Suprapubic skin (tissue), 4 donors: ENCODE results near the gene NT5E. TPM values are rescaled to one million over a fixed set of nuclear protein-coding genes. Genes with fewer than 3 reads are reported as not detected.

Experiments used
- DNase-seq, 2 donors: peaks; one replicate each; pipeline ENCODE4 v3.0.0-alpha.2; 2019; ENCODE audit warnings: low spot score in 2 of 2
- H3K27ac ChIP-seq: fragments of 200-600 bp; sonication (generic); one replicate; pipeline ENCODE4 v1.5.1; 2019
- H3K27me3 ChIP-seq: fragments of 200-600 bp; sonication (generic); one replicate; pipeline ENCODE4 v1.5.1; 2019
- H3K36me3 ChIP-seq: fragments of 200-600 bp; sonication (generic); one replicate; pipeline ENCODE4 v1.5.1; 2019
- H3K4me1 ChIP-seq: fragments of 200-600 bp; sonication (generic); one replicate; pipeline ENCODE4 v1.5.1; 2019
- H3K4me3 ChIP-seq: fragments of 200-600 bp; sonication (generic); one replicate; pipeline ENCODE4 v1.5.1; 2019; ENCODE audit warnings: mild to moderate bottlenecking
- H3K9me3 ChIP-seq: fragments of 200-600 bp; sonication (generic); one replicate; pipeline ENCODE4 v1.5.1; 2019
- EP300 ChIP-seq: sonication (generic); formaldehyde crosslinking; IDR thresholded peaks from one replicate; pipeline ENCODE4 v1.6.1; 2017; ENCODE audit warnings: antibody characterized with exemption
- POLR2A ChIP-seq, 2 donors: fragments of 450-650 bp; IDR thresholded peaks; one replicate each; pipeline ENCODE4 v1.6.1; 2017; ENCODE audit warnings: antibody characterized with exemption in 2 of 2, mild to moderate bottlenecking in 2 of 2, moderate library complexity in 2 of 2
- POLR2AphosphoS5 ChIP-seq, 3 donors: sonication (generic); formaldehyde crosslinking; IDR thresholded peaks; one replicate each; pipeline ENCODE4 v1.6.1; 2017; ENCODE audit warnings: antibody characterized with exemption in 3 of 3
- WGBS: methylation state at CpG from one replicate; pipeline ENCODE4 v1.1.5; 2018; 5-methylcytosine and 5-hydroxymethylcytosine counted together
- total RNA-seq, 4 donors: library from RNA; depleted of rRNA; stranded (reverse); fragments of >200 nt; gene quantifications; one replicate each; pipeline ENCODE4 v1.1.0, GENCODE V29; 2016
- TF ChIP-seq, protein P1 (sequence below), 2 donors: fragments of 200-600 bp in 1 of 2; fragments of 450-650 bp in 1 of 2; sonication (generic) in 1 of 2; IDR thresholded peaks; one replicate each; pipeline ENCODE4 v1.5.1; 2016 to 2019; ENCODE audit warnings: antibody characterized with exemption in 2 of 2, mild to moderate bottlenecking in 1 of 2, moderate library complexity in 1 of 2

NT5E gene
- total RNA-seq, 4 donors from 2014 or later = 1.1 to 8.7 (median 5.7) TPM

DNA sequence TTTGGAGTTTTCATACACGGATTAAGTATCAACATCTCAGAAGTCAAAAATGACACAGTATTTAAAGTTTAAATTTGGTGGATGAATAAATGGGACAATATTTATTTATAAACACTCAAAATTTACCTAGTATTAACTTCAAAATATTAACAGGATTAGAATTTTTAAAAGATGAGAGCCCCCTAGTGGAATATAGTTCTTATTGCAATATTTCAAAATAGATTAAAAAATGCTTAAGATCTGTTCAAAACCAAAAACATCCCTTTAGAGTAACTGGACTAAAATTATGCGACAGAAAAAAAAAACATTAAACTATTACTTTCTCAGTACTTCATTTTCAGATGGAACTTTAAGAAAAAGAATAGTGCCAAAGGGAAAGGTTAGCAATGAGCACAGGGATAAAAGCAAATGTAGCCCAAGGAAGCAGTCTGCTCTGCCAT lies 87.2 kb downstream of the NT5E start:
- Histone ChIP-seq H3K27ac (no peak overlapping the region), H3K27me3 (no peaks in the 10 kb centered on the region), H3K9me3 (no peaks in the 10 kb centered on the region), H3K36me3 (peaks cover 33% of the 10 kb centered on the region), H3K4me3 (no peak overlapping the region), H3K4me1 (no peaks in the 10 kb centered on the region)
- DNase-seq = no peak
- no peak for TF ChIP-seq POLR2AphosphoS5 (IDR thresholded peaks at IDR 0.05)
- TF ChIP-seq, protein P1, sequence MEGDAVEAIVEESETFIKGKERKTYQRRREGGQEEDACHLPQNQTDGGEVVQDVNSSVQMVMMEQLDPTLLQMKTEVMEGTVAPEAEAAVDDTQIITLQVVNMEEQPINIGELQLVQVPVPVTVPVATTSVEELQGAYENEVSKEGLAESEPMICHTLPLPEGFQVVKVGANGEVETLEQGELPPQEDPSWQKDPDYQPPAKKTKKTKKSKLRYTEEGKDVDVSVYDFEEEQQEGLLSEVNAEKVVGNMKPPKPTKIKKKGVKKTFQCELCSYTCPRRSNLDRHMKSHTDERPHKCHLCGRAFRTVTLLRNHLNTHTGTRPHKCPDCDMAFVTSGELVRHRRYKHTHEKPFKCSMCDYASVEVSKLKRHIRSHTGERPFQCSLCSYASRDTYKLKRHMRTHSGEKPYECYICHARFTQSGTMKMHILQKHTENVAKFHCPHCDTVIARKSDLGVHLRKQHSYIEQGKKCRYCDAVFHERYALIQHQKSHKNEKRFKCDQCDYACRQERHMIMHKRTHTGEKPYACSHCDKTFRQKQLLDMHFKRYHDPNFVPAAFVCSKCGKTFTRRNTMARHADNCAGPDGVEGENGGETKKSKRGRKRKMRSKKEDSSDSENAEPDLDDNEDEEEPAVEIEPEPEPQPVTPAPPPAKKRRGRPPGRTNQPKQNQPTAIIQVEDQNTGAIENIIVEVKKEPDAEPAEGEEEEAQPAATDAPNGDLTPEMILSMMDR (IDR thresholded peaks at IDR 0.05) = peak in 1 of 2 donors; percentile 37
- TF ChIP-seq EP300 = no peak
- TF ChIP-seq POLR2A (IDR thresholded peaks at IDR 0.05) = no peak
- WGBS = 52% methylated on average over 2 of the region's 2 CpGs

DNA sequence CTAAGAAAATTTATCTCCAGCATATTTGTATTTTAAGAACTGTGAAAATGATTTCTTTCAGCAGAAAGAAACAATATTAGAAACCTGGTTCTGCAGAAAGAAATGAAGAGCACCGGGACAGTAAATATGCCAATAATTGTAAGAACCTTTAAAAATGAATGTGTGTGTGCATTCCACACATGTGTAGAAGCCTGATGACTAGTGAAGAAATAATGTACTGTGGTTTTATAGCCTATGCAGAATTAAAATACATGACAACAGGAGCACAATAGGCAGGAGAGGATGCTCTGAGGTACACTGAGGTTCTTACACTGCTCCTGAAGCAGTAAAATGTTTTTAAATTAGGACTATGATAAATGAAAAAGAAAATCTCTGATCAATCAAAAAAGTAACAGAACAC lies 94.9 kb downstream of the NT5E start:
- Histone ChIP-seq H3K27ac (no peak overlapping the region), H3K27me3 (no peaks in the 10 kb centered on the region), H3K4me1 (no peaks in the 10 kb centered on the region), H3K4me3 (no peak overlapping the region), H3K36me3 (peaks cover 54% of the 10 kb centered on the region), H3K9me3 (no peaks in the 10 kb centered on the region)
- DNase-seq = no peak
- TF ChIP-seq, protein P1 (IDR thresholded peaks at IDR 0.05) = no peak
- TF ChIP-seq POLR2AphosphoS5 (IDR thresholded peaks at IDR 0.05) (no peak), EP300 (no peak), POLR2A (IDR thresholded peaks at IDR 0.05) (no peak)
- WGBS = 97% methylated on average over 1 of the region's 1 CpG

Other genes with a start within 250 kb of the NT5E start
- gene SNX14, start 143.8 kb downstream of the NT5E start, total RNA-seq = 100 to 1,000 TPM in 1 of 4 donors, 10 to 100 TPM in 3; 30.3 to 125 (median 47.8) TPM
- 10 to 100 TPM; 59.7 to 71.4 (median 64.3) TPM for gene SYNCRIP, start 192.8 kb downstream of the NT5E start, total RNA-seq